WTC11 (cell line): ENCODE results near the gene DISC1. TPM values are rescaled to one million over a fixed set of nuclear protein-coding genes. Genes with fewer than 3 reads are reported as not detected.

ENCODE experiments used
- ATAC-seq: fragments of 200-7000 bp; cut with Tn5 transposase; 2 replicates; pipeline ENCODE4 v1.10.0; 2021; ENCODE audit warnings: mild to moderate bottlenecking, moderate library complexity
- CTCF ChIA-PET: fragments of 300-600 bp; sonication (Branson Sonifier 250); formaldehyde crosslinking; loops from one replicate; lab custom pipeline; 2021; ENCODE audit warnings: antibody characterized with exemption; lab: Charles Lee
- POLR2A ChIA-PET: fragments of 350-600 bp; sonication (Branson Sonifier 250); formaldehyde crosslinking; loops from one replicate; lab custom pipeline; 2021; ENCODE audit warnings: antibody characterized with exemption; lab: Charles Lee
- DNase-seq: peaks from one replicate; pipeline ENCODE4 v3.0.0; 2021; ENCODE audit warnings: low spot score
- H3K27ac Mint-ChIP-seq: 2 replicates; pipeline ENCODE4 v1.8.0; 2021; ENCODE audit warnings: mixed read lengths
- H3K27me3 Mint-ChIP-seq: 2 replicates; pipeline ENCODE4 v1.8.0; 2021; ENCODE audit warnings: low read depth, mild to moderate bottlenecking, moderate library complexity, mixed read lengths
- H3K36me3 Mint-ChIP-seq: 2 replicates; pipeline ENCODE4 v1.8.0; 2021; ENCODE audit warnings: mixed read lengths
- H3K4me1 Mint-ChIP-seq: 2 replicates; pipeline ENCODE4 v1.8.0; 2022; ENCODE audit warnings: mixed read lengths
- H3K4me3 Mint-ChIP-seq: 2 replicates; pipeline ENCODE4 v1.8.0; 2021; ENCODE audit warnings: mild to moderate bottlenecking, moderate library complexity, mixed read lengths
- H3K9me3 Mint-ChIP-seq: 2 replicates; pipeline ENCODE4 v1.8.0; 2021; ENCODE audit warnings: mixed read lengths
- CREM ChIP-seq: sonication (generic); formaldehyde crosslinking; IDR thresholded peaks from 2 replicates; pipeline ENCODE4 v1.8.1; 2022; ENCODE audit warnings: mild to moderate bottlenecking, missing genetic modification reagents, moderate library complexity
- ETV6 ChIP-seq: sonication (generic); formaldehyde crosslinking; IDR thresholded peaks from 2 replicates; pipeline ENCODE4 v1.8.1; 2022; ENCODE audit warnings: mild to moderate bottlenecking, missing genetic modification reagents
- FOXP1 ChIP-seq: sonication (generic); formaldehyde crosslinking; IDR thresholded peaks from 2 replicates; pipeline ENCODE4 v1.8.0; 2022; ENCODE audit warnings: missing genetic modification reagents, mild to moderate bottlenecking, moderate library complexity, borderline replicate concordance
- MXD4 ChIP-seq: fragments of 250-450 bp; sonication (Bioruptor Pico); IDR thresholded peaks from 2 replicates; pipeline ENCODE4 v1.8.0; 2021; ENCODE audit warnings: mild to moderate bottlenecking, moderate library complexity, borderline replicate concordance
- NFATC4 ChIP-seq: fragments of 250-450 bp; sonication (Bioruptor Pico); IDR thresholded peaks from 2 replicates; pipeline ENCODE4 v1.9.0; 2021; ENCODE audit warnings: mild to moderate bottlenecking
- NR2C2 ChIP-seq: sonication (generic); formaldehyde crosslinking; IDR thresholded peaks from 2 replicates; pipeline ENCODE4 v1.8.0; 2022; ENCODE audit warnings: mild to moderate bottlenecking, missing genetic modification reagents
- RELA ChIP-seq: sonication (generic); formaldehyde crosslinking; IDR thresholded peaks from 2 replicates; pipeline ENCODE4 v1.8.1; 2022; ENCODE audit warnings: missing genetic modification reagents, mild to moderate bottlenecking, borderline replicate concordance
- SMAD4 ChIP-seq: sonication (generic); formaldehyde crosslinking; IDR thresholded peaks from 2 replicates; pipeline ENCODE4 v1.8.0; 2022; ENCODE audit warnings: mild to moderate bottlenecking, missing genetic modification reagents
- TP53 ChIP-seq: sonication (generic); formaldehyde crosslinking; IDR thresholded peaks from 2 replicates; pipeline ENCODE4 v1.8.1; 2023; ENCODE audit warnings: mild to moderate bottlenecking, missing genetic modification reagents
- ZBTB21 ChIP-seq: sonication (generic); formaldehyde crosslinking; IDR thresholded peaks from 2 replicates; pipeline ENCODE4 v1.8.1; 2023; ENCODE audit warnings: mild to moderate bottlenecking, missing genetic modification reagents, borderline replicate concordance
- ZNF121 ChIP-seq: sonication (generic); formaldehyde crosslinking; IDR thresholded peaks from 2 replicates; pipeline ENCODE4 v1.8.0; 2023; ENCODE audit warnings: missing genetic modification reagents
- ZNF138 ChIP-seq: sonication (generic); formaldehyde crosslinking; conservative IDR thresholded peaks from 2 replicates; pipeline ENCODE4 v1.8.1; 2022; ENCODE audit warnings: mild to moderate bottlenecking, moderate library complexity, missing genetic modification reagents
- ZNF396 ChIP-seq: fragments of 250-450 bp; sonication (Bioruptor Pico); IDR thresholded peaks from 2 replicates; pipeline ENCODE4 v1.8.0; 2021; ENCODE audit warnings: mild to moderate bottlenecking, moderate library complexity, borderline replicate concordance
- ZNF416 ChIP-seq: fragments of 250-450 bp; sonication (Bioruptor Pico); IDR thresholded peaks from 2 replicates; pipeline ENCODE4 v1.9.0; 2021; ENCODE audit warnings: mild to moderate bottlenecking, inconsistent platforms
- total RNA-seq: library from RNA; stranded (reverse); gene quantifications from 3 replicates; pipeline ENCODE4 v1.2.3, GENCODE V29; 2021
- TF ChIP-seq, protein P1 (sequence below): sonication (generic); formaldehyde crosslinking; IDR thresholded peaks from 2 replicates; pipeline ENCODE4 v1.8.0; 2022; ENCODE audit warnings: mild to moderate bottlenecking, missing genetic modification reagents
- TF ChIP-seq, protein P2 (sequence below): sonication (generic); formaldehyde crosslinking; IDR thresholded peaks from 2 replicates; pipeline ENCODE4 v1.8.1; 2022; ENCODE audit warnings: mild to moderate bottlenecking, moderate library complexity, missing genetic modification reagents
- TF ChIP-seq, protein P3 (sequence below): sonication (generic); formaldehyde crosslinking; IDR thresholded peaks from 2 replicates; pipeline ENCODE4 v1.8.1; 2022; ENCODE audit warnings: low read depth, mild to moderate bottlenecking, moderate library complexity, missing genetic modification reagents, borderline replicate concordance
- TF ChIP-seq, protein P4 (sequence below): sonication (generic); formaldehyde crosslinking; IDR thresholded peaks from 2 replicates; pipeline ENCODE4 v1.8.1; 2022; ENCODE audit warnings: missing genetic modification reagents, borderline replicate concordance
- TF ChIP-seq, protein P5 (sequence below): sonication (generic); formaldehyde crosslinking; IDR thresholded peaks from 2 replicates; pipeline ENCODE4 v1.8.0; 2023; ENCODE audit warnings: mild to moderate bottlenecking, missing genetic modification reagents
- TF ChIP-seq, protein P6 (sequence below): fragments of 200-600 bp; IDR thresholded peaks from 2 replicates; pipeline ENCODE4 v1.8.0; 2022; ENCODE audit warnings: antibody characterized with exemption
- TF ChIP-seq, protein P7 (sequence below): fragments of 250-450 bp; sonication (Bioruptor Pico); IDR thresholded peaks from 2 replicates; pipeline ENCODE4 v1.9.0; 2021; ENCODE audit warnings: mild to moderate bottlenecking

DISC1 gene
- total RNA-seq, 1 experiment from 2014 or later, result 5.5 TPM

DNA sequence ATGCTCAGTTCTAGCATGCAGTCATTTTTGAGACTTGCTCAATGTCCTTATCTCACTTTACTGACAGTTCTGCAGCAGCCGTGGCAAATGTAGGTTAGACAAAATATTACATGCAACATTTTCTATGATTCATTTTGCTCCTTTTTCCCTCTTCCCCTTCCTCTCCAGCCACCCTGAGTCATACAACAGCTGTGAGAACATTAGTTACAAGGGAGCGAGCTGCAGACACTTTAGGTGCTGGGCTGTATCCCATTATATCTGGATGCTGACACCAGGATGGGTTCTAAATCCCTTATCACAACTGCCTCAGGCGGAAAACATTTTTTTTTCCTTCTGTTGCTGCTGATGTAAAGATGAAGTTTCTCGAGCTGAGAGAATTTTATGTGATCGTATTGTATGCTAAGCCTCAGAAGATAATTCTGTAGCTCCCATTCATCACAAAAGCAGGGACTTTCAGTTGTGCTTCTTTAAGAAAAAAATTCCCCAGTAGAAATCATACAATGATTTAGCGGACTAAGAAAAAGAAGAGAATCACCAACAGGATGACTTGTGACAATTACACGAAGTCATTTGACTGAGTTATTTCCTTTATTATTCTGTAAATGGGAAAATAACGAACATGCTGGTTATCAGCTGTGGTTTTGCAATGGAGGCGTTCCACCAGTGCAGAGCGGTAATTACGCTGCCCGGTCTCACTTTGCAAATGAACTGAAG, 345.0 kb downstream of the DISC1 start:
- ChIA-PET CTCF (interaction anchor here (1.1 to 2.4 kb wide), 4 partner anchors 12 to 40 kb away, joined by 4 to 16 read pairs (median 4); no protein-coding TSS in a partner anchor), POLR2A (no interaction called here)
- Mint-ChIP-seq H3K4me1 (no peaks in the 10 kb centered on the region; the same call in none of the 2 replicates), H3K27me3 (no peaks in the 10 kb centered on the region), H3K36me3 (peaks cover 8% of the 10 kb centered on the region), H3K9me3 (peaks cover 8% of the 10 kb centered on the region), H3K4me3 (no peak overlapping the region), H3K27ac (no peak overlapping the region)
- DNase-seq (no peak), ATAC-seq (no peak)
- TF ChIP-seq ZNF416 (CRISPR knock-in tag) (no peak), FOXP1 (CRISPR knock-in tag) (no peak), MXD4 (no peak), TP53 (CRISPR knock-in tag) (no peak), ZNF121 (CRISPR knock-in tag) (no peak), ZNF138 (no peak), ZNF396 (CRISPR knock-in tag) (no peak)
- TF ChIP-seq, protein P1, sequence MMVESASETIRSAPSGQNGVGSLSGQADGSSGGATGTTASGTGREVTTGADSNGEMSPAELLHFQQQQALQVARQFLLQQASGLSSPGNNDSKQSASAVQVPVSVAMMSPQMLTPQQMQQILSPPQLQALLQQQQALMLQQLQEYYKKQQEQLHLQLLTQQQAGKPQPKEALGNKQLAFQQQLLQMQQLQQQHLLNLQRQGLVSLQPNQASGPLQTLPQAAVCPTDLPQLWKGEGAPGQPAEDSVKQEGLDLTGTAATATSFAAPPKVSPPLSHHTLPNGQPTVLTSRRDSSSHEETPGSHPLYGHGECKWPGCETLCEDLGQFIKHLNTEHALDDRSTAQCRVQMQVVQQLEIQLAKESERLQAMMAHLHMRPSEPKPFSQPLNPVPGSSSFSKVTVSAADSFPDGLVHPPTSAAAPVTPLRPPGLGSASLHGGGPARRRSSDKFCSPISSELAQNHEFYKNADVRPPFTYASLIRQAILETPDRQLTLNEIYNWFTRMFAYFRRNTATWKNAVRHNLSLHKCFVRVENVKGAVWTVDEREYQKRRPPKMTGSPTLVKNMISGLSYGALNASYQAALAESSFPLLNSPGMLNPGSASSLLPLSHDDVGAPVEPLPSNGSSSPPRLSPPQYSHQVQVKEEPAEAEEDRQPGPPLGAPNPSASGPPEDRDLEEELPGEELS (CRISPR knock-in tag), result no peak
- TF ChIP-seq, protein P2, sequence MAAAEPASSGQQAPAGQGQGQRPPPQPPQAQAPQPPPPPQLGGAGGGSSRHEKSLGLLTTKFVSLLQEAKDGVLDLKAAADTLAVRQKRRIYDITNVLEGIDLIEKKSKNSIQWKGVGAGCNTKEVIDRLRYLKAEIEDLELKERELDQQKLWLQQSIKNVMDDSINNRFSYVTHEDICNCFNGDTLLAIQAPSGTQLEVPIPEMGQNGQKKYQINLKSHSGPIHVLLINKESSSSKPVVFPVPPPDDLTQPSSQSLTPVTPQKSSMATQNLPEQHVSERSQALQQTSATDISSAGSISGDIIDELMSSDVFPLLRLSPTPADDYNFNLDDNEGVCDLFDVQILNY (CRISPR knock-in tag), result no peak

DNA sequence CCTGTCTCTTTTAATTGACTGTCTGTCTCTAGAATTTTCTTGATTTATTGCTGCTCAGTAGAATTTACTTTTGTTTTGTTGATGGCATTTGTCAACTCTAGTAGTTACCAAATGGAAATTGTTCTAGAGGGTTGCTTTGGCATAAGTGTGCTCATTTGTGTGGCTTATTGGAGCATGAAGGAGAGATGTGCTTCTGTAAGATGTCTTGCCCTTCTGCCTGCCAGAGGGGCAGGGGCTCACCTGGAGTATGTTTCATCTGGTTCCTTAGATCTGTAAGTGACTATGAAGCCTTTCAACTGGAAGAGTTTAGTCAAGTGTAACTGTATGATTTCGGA, 345.5 kb downstream of the DISC1 start:
- no peak overlapping the region for H3K27ac Mint-ChIP-seq
- peaks cover 13% of the 10 kb centered on the region for H3K36me3 Mint-ChIP-seq
- H3K27me3 Mint-ChIP-seq, result no peaks in the 10 kb centered on the region
- DNase-seq (no peak), ATAC-seq (no peak)
- ChIA-PET CTCF (interaction anchor here (1.1 to 2.4 kb wide), 3 partner anchors 11 to 40 kb away, joined by 4 to 16 read pairs (median 4); no protein-coding TSS in a partner anchor), POLR2A (no interaction called here)
- H3K4me3 Mint-ChIP-seq, result no peak overlapping the region
- H3K9me3 Mint-ChIP-seq, result peaks cover 13% of the 10 kb centered on the region
- no peaks in the 10 kb centered on the region; the same call in none of the 2 replicates for H3K4me1 Mint-ChIP-seq
- TF ChIP-seq RELA (CRISPR knock-in tag) (no peak), NFATC4 (no peak), CREM (CRISPR knock-in tag) (no peak), ZBTB21 (CRISPR knock-in tag) (no peak), FOXP1 (CRISPR knock-in tag) (no peak), SMAD4 (CRISPR knock-in tag) (no peak), ZNF396 (CRISPR knock-in tag) (no peak), ZNF416 (CRISPR knock-in tag) (no peak), ETV6 (CRISPR knock-in tag) (no peak), NR2C2 (CRISPR knock-in tag) (no peak)
- TF ChIP-seq, protein P3, sequence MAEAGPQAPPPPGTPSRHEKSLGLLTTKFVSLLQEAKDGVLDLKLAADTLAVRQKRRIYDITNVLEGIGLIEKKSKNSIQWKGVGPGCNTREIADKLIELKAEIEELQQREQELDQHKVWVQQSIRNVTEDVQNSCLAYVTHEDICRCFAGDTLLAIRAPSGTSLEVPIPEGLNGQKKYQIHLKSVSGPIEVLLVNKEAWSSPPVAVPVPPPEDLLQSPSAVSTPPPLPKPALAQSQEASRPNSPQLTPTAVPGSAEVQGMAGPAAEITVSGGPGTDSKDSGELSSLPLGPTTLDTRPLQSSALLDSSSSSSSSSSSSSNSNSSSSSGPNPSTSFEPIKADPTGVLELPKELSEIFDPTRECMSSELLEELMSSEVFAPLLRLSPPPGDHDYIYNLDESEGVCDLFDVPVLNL (CRISPR knock-in tag), result no peak
- TF ChIP-seq, protein P4, sequence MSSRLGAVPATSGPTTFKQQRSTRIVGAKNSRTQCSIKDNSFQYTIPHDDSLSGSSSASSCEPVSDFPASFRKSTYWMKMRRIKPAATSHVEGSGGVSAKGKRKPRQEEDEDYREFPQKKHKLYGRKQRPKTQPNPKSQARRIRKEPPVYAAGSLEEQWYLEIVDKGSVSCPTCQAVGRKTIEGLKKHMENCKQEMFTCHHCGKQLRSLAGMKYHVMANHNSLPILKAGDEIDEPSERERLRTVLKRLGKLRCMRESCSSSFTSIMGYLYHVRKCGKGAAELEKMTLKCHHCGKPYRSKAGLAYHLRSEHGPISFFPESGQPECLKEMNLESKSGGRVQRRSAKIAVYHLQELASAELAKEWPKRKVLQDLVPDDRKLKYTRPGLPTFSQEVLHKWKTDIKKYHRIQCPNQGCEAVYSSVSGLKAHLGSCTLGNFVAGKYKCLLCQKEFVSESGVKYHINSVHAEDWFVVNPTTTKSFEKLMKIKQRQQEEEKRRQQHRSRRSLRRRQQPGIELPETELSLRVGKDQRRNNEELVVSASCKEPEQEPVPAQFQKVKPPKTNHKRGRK (CRISPR knock-in tag), result no peak
- TF ChIP-seq, protein P5, sequence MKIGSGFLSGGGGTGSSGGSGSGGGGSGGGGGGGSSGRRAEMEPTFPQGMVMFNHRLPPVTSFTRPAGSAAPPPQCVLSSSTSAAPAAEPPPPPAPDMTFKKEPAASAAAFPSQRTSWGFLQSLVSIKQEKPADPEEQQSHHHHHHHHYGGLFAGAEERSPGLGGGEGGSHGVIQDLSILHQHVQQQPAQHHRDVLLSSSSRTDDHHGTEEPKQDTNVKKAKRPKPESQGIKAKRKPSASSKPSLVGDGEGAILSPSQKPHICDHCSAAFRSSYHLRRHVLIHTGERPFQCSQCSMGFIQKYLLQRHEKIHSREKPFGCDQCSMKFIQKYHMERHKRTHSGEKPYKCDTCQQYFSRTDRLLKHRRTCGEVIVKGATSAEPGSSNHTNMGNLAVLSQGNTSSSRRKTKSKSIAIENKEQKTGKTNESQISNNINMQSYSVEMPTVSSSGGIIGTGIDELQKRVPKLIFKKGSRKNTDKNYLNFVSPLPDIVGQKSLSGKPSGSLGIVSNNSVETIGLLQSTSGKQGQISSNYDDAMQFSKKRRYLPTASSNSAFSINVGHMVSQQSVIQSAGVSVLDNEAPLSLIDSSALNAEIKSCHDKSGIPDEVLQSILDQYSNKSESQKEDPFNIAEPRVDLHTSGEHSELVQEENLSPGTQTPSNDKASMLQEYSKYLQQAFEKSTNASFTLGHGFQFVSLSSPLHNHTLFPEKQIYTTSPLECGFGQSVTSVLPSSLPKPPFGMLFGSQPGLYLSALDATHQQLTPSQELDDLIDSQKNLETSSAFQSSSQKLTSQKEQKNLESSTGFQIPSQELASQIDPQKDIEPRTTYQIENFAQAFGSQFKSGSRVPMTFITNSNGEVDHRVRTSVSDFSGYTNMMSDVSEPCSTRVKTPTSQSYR, result no peak
- TF ChIP-seq, protein P6, sequence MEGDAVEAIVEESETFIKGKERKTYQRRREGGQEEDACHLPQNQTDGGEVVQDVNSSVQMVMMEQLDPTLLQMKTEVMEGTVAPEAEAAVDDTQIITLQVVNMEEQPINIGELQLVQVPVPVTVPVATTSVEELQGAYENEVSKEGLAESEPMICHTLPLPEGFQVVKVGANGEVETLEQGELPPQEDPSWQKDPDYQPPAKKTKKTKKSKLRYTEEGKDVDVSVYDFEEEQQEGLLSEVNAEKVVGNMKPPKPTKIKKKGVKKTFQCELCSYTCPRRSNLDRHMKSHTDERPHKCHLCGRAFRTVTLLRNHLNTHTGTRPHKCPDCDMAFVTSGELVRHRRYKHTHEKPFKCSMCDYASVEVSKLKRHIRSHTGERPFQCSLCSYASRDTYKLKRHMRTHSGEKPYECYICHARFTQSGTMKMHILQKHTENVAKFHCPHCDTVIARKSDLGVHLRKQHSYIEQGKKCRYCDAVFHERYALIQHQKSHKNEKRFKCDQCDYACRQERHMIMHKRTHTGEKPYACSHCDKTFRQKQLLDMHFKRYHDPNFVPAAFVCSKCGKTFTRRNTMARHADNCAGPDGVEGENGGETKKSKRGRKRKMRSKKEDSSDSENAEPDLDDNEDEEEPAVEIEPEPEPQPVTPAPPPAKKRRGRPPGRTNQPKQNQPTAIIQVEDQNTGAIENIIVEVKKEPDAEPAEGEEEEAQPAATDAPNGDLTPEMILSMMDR, result no peak
- TF ChIP-seq, protein P7, sequence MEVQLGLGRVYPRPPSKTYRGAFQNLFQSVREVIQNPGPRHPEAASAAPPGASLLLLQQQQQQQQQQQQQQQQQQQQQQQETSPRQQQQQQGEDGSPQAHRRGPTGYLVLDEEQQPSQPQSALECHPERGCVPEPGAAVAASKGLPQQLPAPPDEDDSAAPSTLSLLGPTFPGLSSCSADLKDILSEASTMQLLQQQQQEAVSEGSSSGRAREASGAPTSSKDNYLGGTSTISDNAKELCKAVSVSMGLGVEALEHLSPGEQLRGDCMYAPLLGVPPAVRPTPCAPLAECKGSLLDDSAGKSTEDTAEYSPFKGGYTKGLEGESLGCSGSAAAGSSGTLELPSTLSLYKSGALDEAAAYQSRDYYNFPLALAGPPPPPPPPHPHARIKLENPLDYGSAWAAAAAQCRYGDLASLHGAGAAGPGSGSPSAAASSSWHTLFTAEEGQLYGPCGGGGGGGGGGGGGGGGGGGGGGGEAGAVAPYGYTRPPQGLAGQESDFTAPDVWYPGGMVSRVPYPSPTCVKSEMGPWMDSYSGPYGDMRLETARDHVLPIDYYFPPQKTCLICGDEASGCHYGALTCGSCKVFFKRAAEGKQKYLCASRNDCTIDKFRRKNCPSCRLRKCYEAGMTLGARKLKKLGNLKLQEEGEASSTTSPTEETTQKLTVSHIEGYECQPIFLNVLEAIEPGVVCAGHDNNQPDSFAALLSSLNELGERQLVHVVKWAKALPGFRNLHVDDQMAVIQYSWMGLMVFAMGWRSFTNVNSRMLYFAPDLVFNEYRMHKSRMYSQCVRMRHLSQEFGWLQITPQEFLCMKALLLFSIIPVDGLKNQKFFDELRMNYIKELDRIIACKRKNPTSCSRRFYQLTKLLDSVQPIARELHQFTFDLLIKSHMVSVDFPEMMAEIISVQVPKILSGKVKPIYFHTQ, result no peak
